K562 (cell line): ENCODE results near the gene PPM1H. TPM values are rescaled to one million over a fixed set of nuclear protein-coding genes. Genes with fewer than 3 reads are reported as not detected.
A peak's percentile ranks its signal among the peaks of the same experiment; 100 is the strongest.

ENCODE experiments used
- ATAC-seq: fragments of 200-7000 bp; cut with Tn5 transposase; 3 replicates; pipeline ENCODE4 v1.9.1; 2020; ENCODE audit warnings: moderate library complexity
- BruUV-seq: library from RNA; stranded (reverse); fragments of 400-500 nt; replicated peaks from 2 replicates; lab custom pipeline; 2021; lab: Mats Ljungman, UMichigan
- CTCF ChIA-PET: fragments of 300-600 bp; formaldehyde crosslinking; extraction: SDS; loops from one replicate; lab custom pipeline; 2021; ENCODE audit warnings: low intra/inter-chr PET ratio; lab: Yijun Ruan, JAX
- POLR2A ChIA-PET: fragments of 300-600, 350-650 bp; sonication (Branson Sonifier 250); formaldehyde crosslinking; extraction: SDS; loops from one replicate; lab custom pipeline; 2021; ENCODE audit warnings: antibody characterized with exemption, inconsistent platforms; lab: Yijun Ruan, JAX
- DNase-seq, 4 experiments: peaks; one replicate each; pipeline versions ENCODE4 v3.0.0 to v3.0.0-alpha.2; 2011 to 2018; ENCODE audit warnings: low spot score in 3 of 4, mixed read lengths in 3 of 4; ENCODE audit errors: extremely low read depth in 1 of 4
- FAIRE-seq: peaks from 2 replicates; lab custom pipeline; 2011; peaks lifted over from hg19 to GRCh38; lab: Jason Lieb, UNC
- H2AFZ ChIP-seq: 2 replicates; pipeline ENCODE4 v1.6.0; 2011; ENCODE audit warnings: low read depth, low read length, control low read depth, inconsistent platforms
- H3K27ac ChIP-seq: fragments of 200-600 bp; 3 replicates; pipeline ENCODE4 v1.8.0; 2011; ENCODE audit warnings: low read depth, mild to moderate bottlenecking, control low read depth, inconsistent platforms, low read length, moderate library complexity, mixed read lengths; ENCODE audit errors: extremely low read depth
- H3K27me3 ChIP-seq, 2 experiments: fragments of 300-600 bp in 1 of 2; 2 replicates in 1 of 2; 3 replicates in 1 of 2; pipeline versions ENCODE4 v1.6.0 to v1.8.0; 2011; ENCODE audit warnings: inconsistent platforms in 2 of 2, low read length in 2 of 2, mild to moderate bottlenecking in 1 of 2, mixed read lengths in 1 of 2, moderate library complexity in 1 of 2; ENCODE audit not compliant: control insufficient read depth in 2 of 2, insufficient read depth in 2 of 2
- H3K36me3 ChIP-seq: fragments of 300-600 bp; 3 replicates; pipeline ENCODE4 v1.8.0; 2011; ENCODE audit warnings: mild to moderate bottlenecking, low read length, inconsistent platforms; ENCODE audit not compliant: control insufficient read depth, insufficient read depth
- H3K4me1 ChIP-seq, 2 experiments: fragments of 200-600 bp in 1 of 2; replicated peaks in 1 of 2; 2 replicates in 1 of 2; 3 replicates in 1 of 2; pipeline versions ENCODE4 v1.5.1 to v1.8.0; 2011; ENCODE audit warnings: inconsistent platforms in 2 of 2, low read length in 2 of 2, mild to moderate bottlenecking in 1 of 2, mixed read lengths in 1 of 2, moderate library complexity in 1 of 2; ENCODE audit not compliant: control insufficient read depth in 2 of 2, insufficient read depth in 2 of 2
- H3K4me2 ChIP-seq: 2 replicates; pipeline ENCODE4 v1.6.1; 2011; ENCODE audit warnings: low read length, control low read depth, inconsistent platforms, mixed read lengths; ENCODE audit not compliant: insufficient read depth
- H3K4me3 ChIP-seq: fragments of 200-600 bp; sonication (generic), shearing (Covaris generic); 2 replicates; pipeline ENCODE4 v1.5.1; 2016; ENCODE audit warnings: control low read depth, inconsistent platforms
- H3K79me2 ChIP-seq: fragments of 200-600 bp; 3 replicates; pipeline ENCODE4 v1.8.0; 2011; ENCODE audit warnings: low read length, inconsistent platforms; ENCODE audit not compliant: control insufficient read depth, insufficient read depth
- H3K9ac ChIP-seq, 2 experiments: 2 replicates each; pipeline versions ENCODE4 v1.6.0 to v1.6.1; 2011; ENCODE audit warnings: low read depth in 2 of 2, low read length in 2 of 2, control low read depth in 1 of 2, inconsistent platforms in 1 of 2, mild to moderate bottlenecking in 1 of 2, mixed read lengths in 1 of 2; ENCODE audit not compliant: insufficient read depth in 1 of 2
- H3K9me1 ChIP-seq: one replicate; pipeline ENCODE4 v1.6.0; 2011; ENCODE audit warnings: inconsistent platforms, mild to moderate bottlenecking, low read length, moderate library complexity; ENCODE audit not compliant: control insufficient read depth, insufficient read depth
- H3K9me3 ChIP-seq: replicated peaks from 2 replicates; pipeline ENCODE4 v1.5.1; 2011; ENCODE audit warnings: low read depth, low read length, inconsistent platforms; ENCODE audit not compliant: control insufficient read depth, insufficient read depth
- H4K20me1 ChIP-seq: replicated peaks from 2 replicates; pipeline ENCODE4 v1.6.1; 2011; ENCODE audit warnings: low read length, inconsistent platforms, mixed read lengths; ENCODE audit not compliant: control insufficient read depth, insufficient read depth
- CGGBP1 ChIP-seq: fragments of 250-450 bp; sonication (Bioruptor Pico); IDR thresholded peaks from 2 replicates; pipeline ENCODE4 v1.9.0; 2021; ENCODE audit warnings: mild to moderate bottlenecking
- GTF2A2 ChIP-seq: IDR thresholded peaks from 2 replicates; pipeline ENCODE4 v1.6.1; 2016; ENCODE audit warnings: mild to moderate bottlenecking, missing genetic modification characterization, missing compliant biosample characterization
- MXI1 ChIP-seq: IDR thresholded peaks from 2 replicates; pipeline ENCODE4 v1.6.1; 2011; ENCODE audit warnings: low read depth, mild to moderate bottlenecking, improper control_type of control experiment, low read length
- NEUROD1 ChIP-seq: fragments of 150-350 bp; IDR thresholded peaks from 2 replicates; pipeline ENCODE4 v1.6.1; 2014; ENCODE audit warnings: borderline replicate concordance, low read length, low read depth; ENCODE audit not compliant: partially characterized antibody
- POLR2A ChIP-seq: fragments of 450-650 bp; conservative IDR thresholded peaks from 2 replicates; pipeline ENCODE4 v1.6.1; 2016
- RBM25 ChIP-seq: fragments of 200-400 bp; formaldehyde crosslinking; IDR thresholded peaks from 2 replicates; pipeline ENCODE4 v1.6.1; 2018; ENCODE audit warnings: low read length, low read depth, moderate library complexity; ENCODE audit not compliant: severe bottlenecking
- SIRT6 ChIP-seq: IDR thresholded peaks from one replicate; pipeline ENCODE4 v1.6.1; 2012; ENCODE audit warnings: low read depth, mild to moderate bottlenecking, control low read depth, inconsistent platforms, low read length, moderate library complexity
- SRSF7 ChIP-seq: fragments of 200-400 bp; formaldehyde crosslinking; optimal IDR thresholded peaks from 2 replicates; pipeline ENCODE3; 2017; ENCODE audit warnings: mild to moderate bottlenecking, low read depth, low read length
- THRAP3 ChIP-seq: fragments of 450-650 bp; IDR thresholded peaks from 2 replicates; pipeline ENCODE4 v1.6.1; 2016; ENCODE audit warnings: mild to moderate bottlenecking, inconsistent platforms, borderline replicate concordance
- ZFP30 ChIP-seq: fragments of 250-450 bp; sonication (Bioruptor Pico); IDR thresholded peaks from 2 replicates; pipeline ENCODE4 v1.8.0; 2022; ENCODE audit warnings: moderate library complexity, mild to moderate bottlenecking, inconsistent platforms, borderline replicate concordance
- ZNF146 ChIP-seq: IDR thresholded peaks from one replicate; pipeline ENCODE4 v1.6.1; 2018; ENCODE audit warnings: missing compliant biosample characterization; ENCODE audit not compliant: unreplicated experiment
- ZNF518B ChIP-seq: fragments of 250-450 bp; sonication (Bioruptor Pico); IDR thresholded peaks from 2 replicates; pipeline ENCODE4 v1.5.0; 2021; ENCODE audit warnings: mild to moderate bottlenecking, moderate library complexity
- WGBS: fragments of 100-300 bp; shearing (Covaris generic); methylation state at CpG from one replicate; pipeline ENCODE4 v1.1.6; 2016; ENCODE audit warnings: low coverage, mixed read lengths; ENCODE audit not compliant: insufficient coverage; ENCODE audit errors: missing lambda C conversion rate; 5-methylcytosine and 5-hydroxymethylcytosine counted together
- in situ Hi-C: fragments of 300-500 bp; cut with MboI; formaldehyde crosslinking; loops from 4 replicates; pipeline ENCODE4 v1.15.0; 2018; ENCODE audit warnings: inconsistent platforms, mixed read lengths
- intact Hi-C: fragments of 100-400 bp; cut with micrococcal nuclease; formaldehyde crosslinking; loops from 2 replicates; pipeline ENCODE4 v1.14.2; 2022
- polyA plus RNA-seq, 8 experiments: library from polyadenylated mRNA; depleted of rRNA in 4 of 8; stranded (reverse) in 5 of 8; unstranded in 3 of 8; fragments of >200 nt; fragmentation: Nextera tagmentation in 2 of 8; fragmentation: Illumina TruSeq in 1 of 8; extraction: Ambion mirVana in 2 of 8; extraction: Trizol in 1 of 8; gene quantifications; 2 replicates each; pipeline versions ENCODE4 v1.2.1 to v1.2.3, GENCODE V29; 2011 to 2014; ENCODE audit warnings: inconsistent platforms in 1 of 8, missing spikeins in 1 of 8
- total RNA-seq, 7 experiments: library from RNA; depleted of rRNA in 6 of 7; stranded (reverse); fragments of >200 nt in 6 of 7; fragmentation: Illumina TruSeq in 2 of 7; extraction: Trizol in 2 of 7; gene quantifications; 2 replicates each; pipeline versions ENCODE4 v1.2.1 to v1.2.3, GENCODE V29; 2011 to 2021; ENCODE audit warnings: low replicate concordance in 1 of 7

PPM1H gene
- total and polyA plus RNA-seq, 9 of the 15 experiments (the other 6 are each of a cell fraction or from before 2014, with no cell fraction given) = 5.3 to 29.3 (median 11.3) TPM

DNA sequence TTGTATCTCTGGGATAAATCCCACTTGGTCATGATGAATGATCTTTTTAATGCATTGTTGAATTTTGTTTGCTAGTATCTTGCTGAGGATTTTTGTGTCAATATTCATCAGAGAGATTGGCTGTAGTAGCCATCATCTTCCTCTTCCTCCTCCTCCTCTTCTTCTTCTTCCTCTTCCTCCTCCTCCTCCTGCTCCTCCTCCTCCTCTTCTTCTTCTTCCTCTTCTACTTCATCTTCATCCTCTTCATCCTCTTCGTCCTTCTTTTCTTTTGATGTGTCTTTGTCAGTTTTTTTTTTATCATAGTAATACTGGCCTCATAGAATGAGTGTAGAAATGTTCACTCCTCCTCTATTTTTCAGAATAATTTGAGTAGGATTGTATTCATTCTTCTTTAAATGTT is 15.4 kb upstream of the PPM1H start (continued):
- TF ChIP-seq SIRT6 = no peak
- no peak for TF ChIP-seq CGGBP1
- TF ChIP-seq SRSF7 = no peak
- TF ChIP-seq GTF2A2 (tag) = no peak
- no peak for TF ChIP-seq NEUROD1

GRCh38 chr12:62948123-62948522 is 13.2 kb upstream of the PPM1H start:
- no peak for FAIRE-seq

More at GRCh38 chr12:62948123-62948522, 13.2 kb upstream of the PPM1H start:
- H3K36me3 ChIP-seq = no peaks in the 10 kb centered on the region
- no peak overlapping the region for H3K9ac ChIP-seq
- no peaks in the 10 kb centered on the region for H3K9me3 ChIP-seq
- no peaks in the 10 kb centered on the region for H3K9me1 ChIP-seq
- no peaks in the 10 kb centered on the region for H3K79me2 ChIP-seq
- ChIA-PET CTCF (no interaction called here), POLR2A (no interaction called here)
- no peaks in the 10 kb centered on the region for H4K20me1 ChIP-seq
- TF ChIP-seq ZNF146 (CRISPR knock-in tag) = peak; percentile 62
- no peak for TF ChIP-seq ZNF518B (CRISPR knock-in tag)
- TF ChIP-seq MXI1 = no peak
- TF ChIP-seq THRAP3 = no peak
- no peak for TF ChIP-seq ZFP30 (CRISPR knock-in tag)
- TF ChIP-seq POLR2A = no peak
- peak; percentile 5 for TF ChIP-seq RBM25
- no peak overlapping the region for H3K4me3 ChIP-seq
- no peak overlapping the region for H3K4me2 ChIP-seq
- ATAC-seq (no peak), DNase-seq (no peak)
- H3K27ac ChIP-seq = no peak overlapping the region
- H2AFZ ChIP-seq = no peak overlapping the region
- 20% methylated on average over 1 of the region's 1 CpG for WGBS
- in situ Hi-C loops = no loop called here
- intact Hi-C loops = no loop called here
- BruUV-seq = no TSS peak
- H3K4me1 ChIP-seq = peaks cover 0 to 5% of the 10 kb centered on the region in 2 experiments; a peak in 2 of 5 replicates
- H3K27me3 ChIP-seq = no peaks in the 10 kb centered on the region
